ENCODE results near the gene ADGRV1. TPM values are rescaled to one million over a fixed set of nuclear protein-coding genes. Genes with fewer than 3 reads are reported as not detected.
"Not testable (repeated sequence)": the region's sequence is repeated elsewhere in the genome, so short reads cannot be mapped to it uniquely, and the experiment has no call there.

ADGRV1 gene
- polyA plus RNA-seq, 4 donors, result 2.6 to 2.9 (median 2.7) TPM; not detected in 1

DNA sequence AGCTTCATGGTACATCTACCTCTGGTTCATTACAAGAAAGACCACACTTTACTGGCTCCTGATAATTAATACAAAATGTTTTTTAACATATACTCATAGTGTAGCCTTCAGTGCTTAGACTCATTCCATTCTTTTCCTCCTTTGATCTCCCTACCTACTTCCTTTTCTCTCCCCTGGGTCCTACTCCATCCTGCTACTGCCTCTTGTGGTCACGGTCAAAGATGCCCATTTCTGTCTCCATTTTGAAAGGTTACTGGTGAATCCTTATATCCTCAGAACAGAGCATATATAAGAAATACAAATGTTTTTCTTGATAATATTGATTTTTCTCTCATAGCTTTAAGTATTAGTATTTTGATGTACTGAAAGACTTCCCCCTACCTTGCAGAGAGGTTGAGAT lies 448.7 kb downstream of the ADGRV1 start:
- 93 to 100% (median 95%) methylated on average over 1 of the region's 1 CpG for WGBS, 3 donors

DNA sequence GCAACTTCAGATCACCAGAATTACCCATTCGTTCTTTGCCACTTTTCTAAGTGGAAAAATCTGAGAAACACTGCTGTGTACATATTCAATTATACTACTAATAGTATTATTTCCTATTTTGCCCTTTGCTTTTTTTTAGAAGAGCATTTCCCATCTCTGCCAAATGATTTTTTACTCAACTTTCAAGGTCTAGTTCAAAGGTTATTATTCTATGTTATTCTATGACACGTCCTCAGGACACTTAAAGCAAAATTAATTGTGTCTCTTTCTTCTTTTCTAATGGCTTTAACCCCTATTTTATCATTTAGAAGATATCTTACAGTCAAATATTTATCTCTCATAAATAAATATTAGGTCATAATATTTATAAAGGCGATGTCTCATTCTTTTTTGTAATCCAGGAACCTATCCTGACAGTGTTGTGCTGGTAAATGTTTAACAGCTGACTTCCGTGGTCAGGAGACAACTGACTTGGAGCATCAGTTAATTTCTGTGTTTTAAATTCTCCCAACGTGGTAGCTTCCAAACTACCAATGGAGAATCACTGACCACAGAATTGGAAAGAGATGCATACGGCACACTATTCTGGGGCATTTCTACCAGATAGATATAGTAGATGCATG lies 449.3 kb downstream of the ADGRV1 start:
- no peak for FAIRE-seq
- whole genome bisulfite sequencing, 3 donors, result 38 to 51% (median 42%) methylated on average over 6 of the region's 6 CpGs

More for the DNA sequence above, 448.7 kb downstream of the ADGRV1 start:
- Histone ChIP-seq H3K9me3 (ENCODE audit: control insufficient read depth in 2 of 2, insufficient read depth in 1 of 2, low read depth in 1 of 2, low read length in 1 of 2) (no peaks in the 10 kb centered on the region), H3K27me3 (ENCODE audit: control insufficient read depth in 3 of 3, insufficient read depth in 3 of 3, low read length in 3 of 3) (no peaks in the 10 kb centered on the region), H3K4me3 (ENCODE audit: low read depth in 1 of 3, low read length in 3 of 3) (no peak overlapping the region), H3K27ac (ENCODE audit: low read depth in 1 of 3, low read length in 2 of 3) (no peak overlapping the region), H3K4me1 (ENCODE audit: control insufficient read depth in 3 of 3, insufficient read depth in 2 of 3, low read depth in 1 of 3, low read length in 2 of 3) (no peaks in the 10 kb centered on the region), H3K36me3 (ENCODE audit: control insufficient read depth in 3 of 3, insufficient read depth in 2 of 3, low read depth in 1 of 3, low read length in 3 of 3) (no peaks in the 10 kb centered on the region)
- no peak for FAIRE-seq
- DNase-seq, result no peak

DNA sequence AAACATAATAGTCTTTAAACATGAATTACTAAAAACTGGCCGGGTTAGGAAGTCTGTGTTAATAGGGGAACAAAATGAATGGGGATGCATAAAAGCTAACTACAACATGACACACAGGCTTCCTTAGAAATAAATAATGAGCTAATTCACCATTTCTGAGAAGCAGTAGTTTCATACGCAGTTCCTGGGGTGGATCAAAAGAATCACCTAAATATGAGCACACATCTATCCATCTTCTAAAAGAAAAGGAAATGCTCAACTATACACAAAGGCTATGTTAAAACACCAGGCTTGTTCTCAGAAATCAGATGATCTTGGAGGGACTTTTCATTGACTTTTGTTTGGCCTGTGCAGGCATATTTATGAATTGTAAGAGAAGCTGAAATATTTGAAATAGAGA lies 451.5 kb downstream of the ADGRV1 start:
- DNase-seq (no peak), FAIRE-seq (no peak)
- Histone ChIP-seq H3K36me3 (ENCODE audit: control insufficient read depth in 3 of 3, insufficient read depth in 2 of 3, low read depth in 1 of 3, low read length in 3 of 3) (no peaks in the 10 kb centered on the region), H3K9me3 (ENCODE audit: control insufficient read depth in 2 of 2, insufficient read depth in 1 of 2, low read depth in 1 of 2, low read length in 1 of 2) (no peaks in the 10 kb centered on the region), H3K27ac (ENCODE audit: low read depth in 1 of 3, low read length in 2 of 3) (no peak overlapping the region), H3K4me1 (ENCODE audit: control insufficient read depth in 3 of 3, insufficient read depth in 2 of 3, low read depth in 1 of 3, low read length in 2 of 3) (no peaks in the 10 kb centered on the region), H3K4me3 (ENCODE audit: low read depth in 1 of 3, low read length in 3 of 3) (no peak overlapping the region), H3K27me3 (ENCODE audit: control insufficient read depth in 3 of 3, insufficient read depth in 3 of 3, low read length in 3 of 3) (no peaks in the 10 kb centered on the region)
- 60 to 61% (median 60%) methylated on average over 2 of the region's 2 CpGs for WGBS, 3 donors

More for the DNA sequence above, 449.3 kb downstream of the ADGRV1 start:
- DNase-seq, result no peak
- no peak overlapping the region for H3K4me3 ChIP-seq (ENCODE audit: low read depth in 1 of 3, low read length in 3 of 3)
- H3K27me3 ChIP-seq (ENCODE audit: control insufficient read depth in 3 of 3, insufficient read depth in 3 of 3, low read length in 3 of 3), result no peaks in the 10 kb centered on the region
- H3K4me1 ChIP-seq (ENCODE audit: control insufficient read depth in 3 of 3, insufficient read depth in 2 of 3, low read depth in 1 of 3, low read length in 2 of 3), result no peaks in the 10 kb centered on the region
- no peaks in the 10 kb centered on the region for H3K36me3 ChIP-seq (ENCODE audit: control insufficient read depth in 3 of 3, insufficient read depth in 2 of 3, low read depth in 1 of 3, low read length in 3 of 3)
- H3K9me3 ChIP-seq (ENCODE audit: control insufficient read depth in 2 of 2, insufficient read depth in 1 of 2, low read depth in 1 of 2, low read length in 1 of 2), result no peaks in the 10 kb centered on the region
- H3K27ac ChIP-seq (ENCODE audit: low read depth in 1 of 3, low read length in 2 of 3), result no peak overlapping the region

DNA sequence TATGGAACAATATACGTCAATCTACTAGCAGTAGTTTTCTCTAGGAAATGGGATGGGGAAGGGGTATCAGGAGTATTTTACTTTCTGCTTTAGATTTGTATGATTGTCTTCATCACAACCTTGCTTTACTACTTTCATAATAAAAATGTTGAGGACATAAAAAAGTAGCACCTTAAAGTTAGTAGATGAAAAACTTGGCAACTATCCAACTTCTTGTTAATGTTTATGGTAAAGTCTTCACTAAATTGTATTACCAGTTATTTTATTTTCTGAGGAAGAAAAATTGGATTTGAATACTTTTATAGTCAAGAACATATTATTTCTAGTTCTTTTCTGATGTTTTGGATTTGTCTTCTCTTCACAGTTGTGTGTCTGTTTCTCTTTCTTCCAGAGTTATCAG lies 452.4 kb downstream of the ADGRV1 start:
- no peak for FAIRE-seq
- H3K36me3 ChIP-seq (ENCODE audit: control insufficient read depth in 3 of 3, insufficient read depth in 2 of 3, low read depth in 1 of 3, low read length in 3 of 3), result no peaks in the 10 kb centered on the region
- no peaks in the 10 kb centered on the region for H3K9me3 ChIP-seq (ENCODE audit: control insufficient read depth in 2 of 2, insufficient read depth in 1 of 2, low read depth in 1 of 2, low read length in 1 of 2)
- 90 to 93% (median 91%) methylated on average over 1 of the region's 1 CpG for WGBS, 3 donors
- no peaks in the 10 kb centered on the region for H3K27me3 ChIP-seq (ENCODE audit: control insufficient read depth in 3 of 3, insufficient read depth in 3 of 3, low read length in 3 of 3)
- H3K4me3 ChIP-seq (ENCODE audit: low read depth in 1 of 3, low read length in 3 of 3), result no peak overlapping the region
- no peak for DNase-seq
- H3K27ac ChIP-seq (ENCODE audit: low read depth in 1 of 3, low read length in 2 of 3), result no peak overlapping the region
- H3K4me1 ChIP-seq (ENCODE audit: control insufficient read depth in 3 of 3, insufficient read depth in 2 of 3, low read depth in 1 of 3, low read length in 2 of 3), result no peaks in the 10 kb centered on the region

DNA sequence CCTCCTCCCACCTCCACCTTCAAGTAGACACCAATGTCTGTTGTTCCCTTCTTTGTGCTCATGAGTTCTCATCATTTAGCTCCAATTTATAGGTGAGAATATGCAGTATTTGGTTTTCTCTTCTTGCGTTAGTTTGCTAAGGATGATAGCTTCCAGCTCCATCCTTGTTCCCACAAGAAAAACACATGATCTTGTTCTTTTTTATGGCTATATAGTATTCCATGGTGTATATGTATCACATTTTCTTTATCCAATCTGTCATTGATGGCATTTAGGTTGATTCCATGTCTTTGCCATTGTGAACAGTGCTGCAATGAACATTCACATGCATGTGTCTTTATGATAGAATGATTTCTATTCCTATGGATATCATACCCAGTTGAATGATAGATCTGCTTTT lies 454.3 kb downstream of the ADGRV1 start:
- WGBS, 3 donors, result 92 to 100% (median 98%) methylated on average over 1 of the region's 1 CpG
- H3K27me3 ChIP-seq (ENCODE audit: control insufficient read depth in 3 of 3, insufficient read depth in 3 of 3, low read length in 3 of 3), result not testable (repeated sequence)

DNA sequence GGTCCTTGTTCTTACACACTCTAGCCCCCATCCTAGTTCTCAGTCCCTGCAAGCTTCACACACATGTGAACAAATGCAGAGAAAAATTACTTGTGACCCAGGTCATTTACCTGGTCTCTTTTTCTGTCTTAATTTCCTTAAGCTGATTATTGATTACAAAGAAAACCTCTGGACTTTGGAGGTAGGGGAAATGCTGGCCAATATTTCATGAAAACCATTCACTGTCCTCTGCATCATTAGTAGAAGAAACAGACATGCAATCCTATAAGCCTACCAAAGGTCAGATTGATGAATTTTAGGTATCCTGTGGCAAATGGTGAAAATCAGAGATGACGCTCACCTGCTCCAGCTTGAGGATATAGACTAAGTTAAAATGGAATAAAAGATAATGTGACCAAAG lies 457.7 kb downstream of the ADGRV1 start:
- Histone ChIP-seq H3K36me3 (ENCODE audit: control insufficient read depth in 3 of 3, insufficient read depth in 2 of 3, low read depth in 1 of 3, low read length in 3 of 3) (no peaks in the 10 kb centered on the region), H3K4me1 (ENCODE audit: control insufficient read depth in 3 of 3, insufficient read depth in 2 of 3, low read depth in 1 of 3, low read length in 2 of 3) (peaks cover 0 to 8% (median 2%) of the 10 kb centered on the region in 3 donors), H3K4me3 (ENCODE audit: low read depth in 1 of 3, low read length in 3 of 3) (no peak overlapping the region), H3K27ac (ENCODE audit: low read depth in 1 of 3, low read length in 2 of 3) (no peak overlapping the region), H3K9me3 (ENCODE audit: control insufficient read depth in 2 of 2, insufficient read depth in 1 of 2, low read depth in 1 of 2, low read length in 1 of 2) (no peaks in the 10 kb centered on the region), H3K27me3 (ENCODE audit: control insufficient read depth in 3 of 3, insufficient read depth in 3 of 3, low read length in 3 of 3) (no peaks in the 10 kb centered on the region)
- WGBS, 3 donors, result 96 to 100% (median 98%) methylated on average over 1 of the region's 1 CpG
- DNase-seq (no peak), FAIRE-seq (no peak)

More for the DNA sequence above, 454.3 kb downstream of the ADGRV1 start:
- not testable (repeated sequence) for H3K4me1 ChIP-seq (ENCODE audit: control insufficient read depth in 3 of 3, insufficient read depth in 2 of 3, low read depth in 1 of 3, low read length in 2 of 3); DNase-seq; H3K27ac ChIP-seq (ENCODE audit: low read depth in 1 of 3, low read length in 2 of 3); FAIRE-seq; H3K36me3 ChIP-seq (ENCODE audit: control insufficient read depth in 3 of 3, insufficient read depth in 2 of 3, low read depth in 1 of 3, low read length in 3 of 3); H3K9me3 ChIP-seq (ENCODE audit: control insufficient read depth in 2 of 2, insufficient read depth in 1 of 2, low read depth in 1 of 2, low read length in 1 of 2); H3K4me3 ChIP-seq (ENCODE audit: low read depth in 1 of 3, low read length in 3 of 3)

DNA sequence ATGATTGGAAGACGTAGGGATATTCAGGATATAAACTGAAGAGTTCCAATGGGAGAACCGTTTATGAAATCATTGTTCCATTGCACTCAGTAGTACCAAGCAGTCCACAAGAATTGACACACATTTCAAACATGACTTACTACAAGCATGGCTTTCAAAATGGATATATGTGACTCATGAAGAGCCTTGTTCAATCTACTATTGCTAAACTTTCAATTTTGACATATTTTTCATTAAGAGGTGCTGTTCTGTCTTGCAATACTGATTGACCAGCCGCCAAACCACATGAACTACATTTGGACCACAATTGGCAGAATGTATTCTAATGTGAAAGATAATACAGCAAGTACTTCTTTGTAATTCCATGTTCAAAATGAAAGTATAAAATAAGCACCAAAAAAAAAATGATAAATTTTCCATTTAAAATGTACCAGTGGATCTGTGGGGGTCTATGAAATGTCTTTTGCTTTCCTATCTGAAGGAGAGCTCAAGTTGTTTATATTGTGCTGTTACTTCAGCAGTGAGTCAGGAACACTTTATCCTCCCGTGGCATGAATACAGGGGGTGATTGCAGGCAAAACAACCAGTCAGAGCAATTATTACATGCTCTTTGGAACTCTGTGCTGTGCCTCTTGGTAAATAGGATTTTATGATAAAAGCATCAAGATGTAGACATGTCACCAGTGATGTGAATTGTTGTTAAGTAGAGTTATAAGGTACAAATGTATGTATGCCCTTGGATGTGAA lies 458.5 kb downstream of the ADGRV1 start:
- Histone ChIP-seq H3K4me1 (ENCODE audit: control insufficient read depth in 3 of 3, insufficient read depth in 2 of 3, low read depth in 1 of 3, low read length in 2 of 3) (peaks cover 0 to 8% (median 5%) of the 10 kb centered on the region in 3 donors), H3K27me3 (ENCODE audit: control insufficient read depth in 3 of 3, insufficient read depth in 3 of 3, low read length in 3 of 3) (no peaks in the 10 kb centered on the region), H3K4me3 (ENCODE audit: low read depth in 1 of 3, low read length in 3 of 3) (no peak overlapping the region), H3K27ac (ENCODE audit: low read depth in 1 of 3, low read length in 2 of 3) (no peak overlapping the region), H3K9me3 (ENCODE audit: control insufficient read depth in 2 of 2, insufficient read depth in 1 of 2, low read depth in 1 of 2, low read length in 1 of 2) (no peaks in the 10 kb centered on the region), H3K36me3 (ENCODE audit: control insufficient read depth in 3 of 3, insufficient read depth in 2 of 3, low read depth in 1 of 3, low read length in 3 of 3) (no peaks in the 10 kb centered on the region)
- WGBS, 3 donors, result 49 to 51% (median 49%) methylated on average over 4 of the region's 4 CpGs
- FAIRE-seq (no peak), DNase-seq (peak; percentile 47 to 66)

DNA sequence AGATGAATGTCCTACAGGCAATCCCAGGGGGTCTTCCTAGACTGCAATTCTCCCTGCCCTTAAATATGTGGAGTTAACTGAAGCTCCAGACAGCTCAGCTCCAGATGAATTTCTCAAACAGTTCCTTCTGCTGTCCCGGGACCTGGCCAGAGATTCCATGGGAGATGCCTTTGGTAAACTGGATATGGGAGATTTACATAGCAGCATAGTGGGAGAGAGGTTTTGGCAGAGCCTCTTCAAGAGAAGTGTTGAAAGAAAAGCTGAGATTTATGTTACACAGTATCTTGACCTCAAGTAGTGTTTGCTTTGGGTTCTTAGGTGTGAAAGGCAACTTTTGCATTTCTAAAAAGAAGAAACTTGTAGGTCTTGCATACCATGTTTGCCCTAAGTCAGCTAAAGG lies 459.6 kb downstream of the ADGRV1 start:
- no peak overlapping the region for H3K4me3 ChIP-seq (ENCODE audit: low read depth in 1 of 3, low read length in 3 of 3)
- FAIRE-seq, result no peak
- H3K27me3 ChIP-seq (ENCODE audit: control insufficient read depth in 3 of 3, insufficient read depth in 3 of 3, low read length in 3 of 3), result no peaks in the 10 kb centered on the region
- WGBS, 3 donors, result 55 to 83% (median 63%) methylated on average over 1 of the region's 1 CpG
- no peak overlapping the region for H3K27ac ChIP-seq (ENCODE audit: low read depth in 1 of 3, low read length in 2 of 3)
- H3K36me3 ChIP-seq (ENCODE audit: control insufficient read depth in 3 of 3, insufficient read depth in 2 of 3, low read depth in 1 of 3, low read length in 3 of 3), result no peaks in the 10 kb centered on the region
- H3K9me3 ChIP-seq (ENCODE audit: control insufficient read depth in 2 of 2, insufficient read depth in 1 of 2, low read depth in 1 of 2, low read length in 1 of 2), result no peaks in the 10 kb centered on the region
- DNase-seq, result no peak
- H3K4me1 ChIP-seq (ENCODE audit: control insufficient read depth in 3 of 3, insufficient read depth in 2 of 3, low read depth in 1 of 3, low read length in 2 of 3), result peaks cover 0 to 15% (median 5%) of the 10 kb centered on the region in 3 donors
